Glutamatergic neuron (in vitro differentiated cells): Measurements from ENCODE around the gene TMEM87B. TPM values are rescaled to one million over a fixed set of nuclear protein-coding genes. Genes with fewer than 3 reads are reported as not detected.
"Not testable (repeated sequence)": the region's sequence is repeated elsewhere in the genome, so short reads cannot be mapped to it uniquely, and the experiment has no call there.

Experiments
- DNase-seq: peaks from one replicate; pipeline ENCODE4 v3.0.0; 2022
- H3K27ac Mint-ChIP-seq: one replicate; pipeline ENCODE4 v1.8.0; 2020; ENCODE audit warnings: mild to moderate bottlenecking, mixed read lengths, inconsistent platforms; ENCODE audit not compliant: unreplicated experiment
- H3K27me3 Mint-ChIP-seq: one replicate; pipeline ENCODE4 v1.8.0; 2020; ENCODE audit warnings: mild to moderate bottlenecking, moderate library complexity, mixed read lengths, inconsistent platforms; ENCODE audit not compliant: unreplicated experiment
- H3K36me3 Mint-ChIP-seq: one replicate; pipeline ENCODE4 v1.8.0; 2020; ENCODE audit warnings: mild to moderate bottlenecking, mixed read lengths, inconsistent platforms; ENCODE audit not compliant: unreplicated experiment
- H3K4me1 Mint-ChIP-seq: one replicate; pipeline ENCODE4 v1.8.0; 2020; ENCODE audit warnings: mild to moderate bottlenecking, low read depth, mixed read lengths, inconsistent platforms; ENCODE audit not compliant: unreplicated experiment
- H3K4me3 Mint-ChIP-seq: one replicate; pipeline ENCODE4 v1.8.0; 2020; ENCODE audit warnings: mild to moderate bottlenecking, mixed read lengths, inconsistent platforms; ENCODE audit not compliant: unreplicated experiment
- H3K9me3 Mint-ChIP-seq: one replicate; pipeline ENCODE4 v1.8.0; 2020; ENCODE audit warnings: mild to moderate bottlenecking, moderate library complexity, mixed read lengths, inconsistent platforms; ENCODE audit not compliant: unreplicated experiment
- total RNA-seq: library from RNA; stranded (reverse); fragmentation: NEBNext Ultra II Directional; extraction: Animal tissue kit (Norgen Biotek cat#: 25700); gene quantifications from one replicate; pipeline ENCODE4 v1.2.1, GENCODE V29; 2021; ENCODE audit not compliant: unreplicated experiment
- TF ChIP-seq, protein P1 (sequence below): fragments of 200-600 bp; sonication (generic); IDR thresholded peaks from one replicate; pipeline ENCODE4 v1.5.0; 2021; ENCODE audit not compliant: partially characterized antibody, unreplicated experiment

Gene TMEM87B
- total RNA-seq, 1 donor from 2014 or later, result 8.6 TPM

DNA sequence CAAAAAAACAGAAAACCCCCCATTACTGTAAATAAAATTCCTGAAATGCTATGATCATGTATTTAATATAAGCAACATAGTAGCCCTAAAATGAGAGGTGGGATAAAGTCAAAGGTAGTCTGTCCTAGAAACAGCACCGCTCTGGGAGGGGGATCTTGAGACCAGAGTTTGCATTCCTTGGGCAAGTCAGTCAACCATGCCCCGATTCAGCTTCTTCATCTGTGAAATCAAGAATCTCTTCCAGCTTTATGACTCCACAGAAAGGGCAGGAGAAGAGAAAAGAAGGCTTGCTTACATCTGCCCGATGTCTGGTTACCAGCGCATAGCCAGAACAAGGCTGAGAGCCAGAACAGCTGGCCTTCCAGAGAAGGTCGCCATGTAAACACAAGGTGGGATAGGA lies 81.0 kb downstream of the TMEM87B start:
- no peaks in the 10 kb centered on the region for H3K4me1 Mint-ChIP-seq
- H3K27ac Mint-ChIP-seq, result no peak overlapping the region
- TF ChIP-seq, protein P1, sequence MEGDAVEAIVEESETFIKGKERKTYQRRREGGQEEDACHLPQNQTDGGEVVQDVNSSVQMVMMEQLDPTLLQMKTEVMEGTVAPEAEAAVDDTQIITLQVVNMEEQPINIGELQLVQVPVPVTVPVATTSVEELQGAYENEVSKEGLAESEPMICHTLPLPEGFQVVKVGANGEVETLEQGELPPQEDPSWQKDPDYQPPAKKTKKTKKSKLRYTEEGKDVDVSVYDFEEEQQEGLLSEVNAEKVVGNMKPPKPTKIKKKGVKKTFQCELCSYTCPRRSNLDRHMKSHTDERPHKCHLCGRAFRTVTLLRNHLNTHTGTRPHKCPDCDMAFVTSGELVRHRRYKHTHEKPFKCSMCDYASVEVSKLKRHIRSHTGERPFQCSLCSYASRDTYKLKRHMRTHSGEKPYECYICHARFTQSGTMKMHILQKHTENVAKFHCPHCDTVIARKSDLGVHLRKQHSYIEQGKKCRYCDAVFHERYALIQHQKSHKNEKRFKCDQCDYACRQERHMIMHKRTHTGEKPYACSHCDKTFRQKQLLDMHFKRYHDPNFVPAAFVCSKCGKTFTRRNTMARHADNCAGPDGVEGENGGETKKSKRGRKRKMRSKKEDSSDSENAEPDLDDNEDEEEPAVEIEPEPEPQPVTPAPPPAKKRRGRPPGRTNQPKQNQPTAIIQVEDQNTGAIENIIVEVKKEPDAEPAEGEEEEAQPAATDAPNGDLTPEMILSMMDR, result no peak
- no peaks in the 10 kb centered on the region for H3K9me3 Mint-ChIP-seq
- DNase-seq, result no peak
- peaks cover 21% of the 10 kb centered on the region for H3K36me3 Mint-ChIP-seq
- peaks cover 22% of the 10 kb centered on the region for H3K27me3 Mint-ChIP-seq
- H3K4me3 Mint-ChIP-seq, result no peak overlapping the region

DNA sequence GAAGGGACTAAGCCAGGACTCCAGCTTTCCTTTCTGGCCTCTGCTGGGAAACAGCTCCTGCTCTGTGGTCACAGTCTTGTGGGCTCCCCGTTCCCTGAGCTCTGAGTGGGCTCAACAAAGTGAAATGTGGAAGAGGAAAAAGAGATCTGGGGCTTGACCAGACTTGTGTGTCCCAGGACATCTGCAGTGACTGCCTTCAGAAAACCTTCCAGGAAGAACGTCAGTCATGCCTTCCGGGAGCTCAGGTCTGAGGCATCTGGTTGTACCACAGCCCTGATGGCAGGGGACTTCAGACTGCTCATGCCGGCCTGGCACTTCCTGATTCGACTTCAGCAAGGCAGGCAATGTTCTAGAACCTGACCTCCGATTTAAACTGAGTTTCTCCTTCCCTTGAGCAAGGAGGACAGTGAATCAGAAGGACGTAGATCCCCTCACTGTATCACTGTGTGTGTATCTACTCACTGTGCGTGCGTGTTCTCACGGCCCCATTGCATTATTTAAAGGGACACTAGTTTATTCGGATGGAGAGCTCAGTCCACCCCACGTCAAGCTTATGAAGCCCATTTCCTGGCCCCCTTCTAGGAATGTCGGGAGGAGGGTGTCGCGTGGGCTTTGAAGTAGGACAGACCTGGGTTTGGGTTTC lies 82.6 kb downstream of the TMEM87B start:
- peaks cover 22% of the 10 kb centered on the region for H3K36me3 Mint-ChIP-seq
- peaks cover 27% of the 10 kb centered on the region for H3K27me3 Mint-ChIP-seq
- peaks cover 2% of the 10 kb centered on the region for H3K9me3 Mint-ChIP-seq
- H3K27ac Mint-ChIP-seq, result no peak overlapping the region
- H3K4me3 Mint-ChIP-seq, result peak overlapping the region; percentile 72
- no peak for DNase-seq
- H3K4me1 Mint-ChIP-seq, result no peaks in the 10 kb centered on the region
- TF ChIP-seq, protein P1, result no peak

DNA sequence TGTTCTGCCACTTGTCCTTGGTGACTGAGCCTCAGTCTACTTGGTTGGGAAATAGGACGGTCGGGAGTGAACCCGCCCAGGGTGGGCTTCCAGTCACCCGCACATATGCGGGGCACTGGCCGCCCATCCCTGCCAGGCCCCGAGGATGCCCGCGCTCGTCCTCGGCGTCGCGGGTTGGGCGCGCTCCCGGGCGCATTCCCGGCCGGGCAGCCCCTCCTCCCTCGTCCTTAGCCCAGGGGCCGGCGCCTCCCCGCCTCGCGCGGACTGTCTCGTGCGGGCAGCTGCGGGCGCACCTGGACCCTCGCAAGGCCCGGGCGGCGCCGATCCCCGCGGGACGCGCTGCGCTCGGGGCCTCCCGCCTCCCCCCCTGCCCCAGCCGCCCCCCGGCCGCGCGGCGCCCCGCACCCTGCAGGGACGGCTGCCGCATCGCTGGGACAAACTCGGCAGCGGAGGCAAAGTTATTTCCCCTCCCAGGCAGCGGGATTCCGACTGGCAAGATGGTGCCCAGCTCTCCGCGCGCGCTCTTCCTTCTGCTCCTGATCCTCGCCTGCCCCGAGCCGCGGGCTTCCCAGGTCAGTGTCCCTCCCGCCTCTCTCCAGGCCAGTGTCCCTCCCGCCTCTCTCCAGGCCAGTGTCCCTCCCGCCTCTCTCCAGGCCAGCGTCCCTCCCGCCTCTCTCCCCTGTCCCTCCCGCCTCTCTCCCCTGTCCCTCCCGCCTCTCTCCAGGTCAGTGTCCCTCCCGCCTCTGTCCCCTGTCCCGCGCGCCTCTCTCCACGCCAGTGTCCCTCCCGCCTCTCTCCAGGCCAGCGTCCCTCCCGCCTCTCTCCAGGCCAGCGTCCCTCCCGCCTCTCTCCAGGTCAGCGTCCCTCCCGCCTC lies 83.3 kb downstream of the TMEM87B start, which contains the start of gene FBLN7:
Gene FBLN7 (plus strand): TSS at position 227 of the 874 bp plus-strand sequence. CDS start 271 bp downstream, at position 498.
- H3K27me3 Mint-ChIP-seq, result peaks cover 27% of the 10 kb centered on the region

DNA sequence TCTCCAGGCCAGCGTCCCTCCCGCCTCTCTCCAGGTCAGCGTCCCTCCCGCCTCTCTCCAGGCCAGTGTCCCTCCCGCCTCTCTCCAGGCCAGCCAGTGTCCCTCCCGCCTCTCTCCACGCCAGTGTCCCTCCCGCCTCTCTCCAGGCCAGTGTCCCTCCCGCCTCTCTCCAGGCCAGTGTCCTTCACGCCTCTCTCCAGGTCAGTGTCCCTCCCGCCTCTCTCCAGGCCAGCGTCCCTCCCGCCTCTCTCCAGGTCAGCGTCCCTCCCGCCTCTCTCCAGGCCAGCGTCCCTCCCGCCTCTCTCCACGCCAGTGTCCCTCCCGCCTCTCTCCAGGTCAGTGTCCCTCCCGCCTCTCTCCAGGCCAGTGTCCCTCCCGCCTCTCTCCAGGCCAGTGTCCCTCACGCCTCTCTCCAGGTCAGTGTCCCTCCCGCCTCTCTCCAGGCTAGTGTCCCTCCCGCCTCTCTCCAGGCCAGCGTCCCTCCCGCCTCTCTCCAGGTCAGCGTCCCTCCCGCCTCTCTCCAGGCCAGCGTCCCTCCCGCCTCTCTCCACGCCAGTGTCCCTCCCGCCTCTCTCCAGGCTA lies 84.1 kb downstream of the TMEM87B start:
- not testable (repeated sequence) for H3K27ac Mint-ChIP-seq, H3K4me1 Mint-ChIP-seq, DNase-seq, H3K9me3 Mint-ChIP-seq
- H3K27me3 Mint-ChIP-seq, result peaks cover 23% of the 10 kb centered on the region
- peak overlapping the region; percentile 73 for H3K4me3 Mint-ChIP-seq
- peaks cover 14% of the 10 kb centered on the region for H3K36me3 Mint-ChIP-seq

More for the DNA sequence above, 83.3 kb downstream of the TMEM87B start, which contains the start of gene FBLN7:
- H3K9me3 Mint-ChIP-seq, result peaks cover 2% of the 10 kb centered on the region
- H3K4me3 Mint-ChIP-seq, result peak within 1 kb of the TSS; percentile 81
- peaks cover 21% of the 10 kb centered on the region for H3K36me3 Mint-ChIP-seq
- no peak within 1 kb of the TSS for H3K27ac Mint-ChIP-seq
- H3K4me1 Mint-ChIP-seq, result no peaks in the 10 kb centered on the region
- TF ChIP-seq, protein P1, result no peak
- peak; percentile 47 for DNase-seq

DNA sequence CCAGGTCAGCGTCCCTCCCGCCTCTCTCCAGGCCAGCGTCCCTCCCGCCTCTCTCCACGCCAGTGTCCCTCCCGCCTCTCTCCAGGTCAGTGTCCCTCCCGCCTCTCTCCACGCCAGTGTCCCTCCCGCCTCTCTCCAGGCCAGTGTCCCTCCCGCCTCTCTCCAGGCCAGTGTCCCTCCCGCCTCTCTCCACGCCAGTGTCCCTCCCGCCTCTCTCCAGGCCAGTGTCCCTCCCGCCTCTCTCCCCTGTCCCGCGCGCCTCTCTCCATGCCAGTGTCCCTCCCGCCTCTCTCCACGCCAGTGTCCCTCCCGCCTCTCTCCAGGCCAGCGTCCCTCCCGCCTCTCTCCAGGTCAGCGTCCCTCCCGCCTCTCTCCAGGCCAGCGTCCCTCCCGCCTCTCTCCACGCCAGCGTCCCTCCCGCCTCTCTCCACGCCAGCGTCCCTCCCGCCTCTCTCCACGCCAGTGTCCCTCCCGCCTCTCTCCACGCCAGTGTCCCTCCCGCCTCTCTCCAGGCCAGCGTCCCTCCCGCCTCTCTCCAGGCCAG lies 84.7 kb downstream of the TMEM87B start:
- H3K27ac Mint-ChIP-seq, H3K9me3 Mint-ChIP-seq, DNase-seq, H3K4me3 Mint-ChIP-seq, H3K4me1 Mint-ChIP-seq: not testable (repeated sequence)
- Mint-ChIP-seq H3K36me3 (peaks cover 13% of the 10 kb centered on the region), H3K27me3 (peaks cover 23% of the 10 kb centered on the region)
